SK-N-MC (cell line): ENCODE results near the gene GALNT18.

Experiments used
- EZH2 ChIP-seq: fragments of 200-600 bp; sonication (generic); IDR thresholded peaks from one replicate; pipeline ENCODE4 v1.6.1; 2017; ENCODE audit warnings: antibody characterized with exemption
- FOXP2 ChIP-seq: optimal IDR thresholded peaks from 2 replicates; pipeline ENCODE3; 2011; ENCODE audit warnings: mild to moderate bottlenecking, moderate library complexity; ENCODE audit not compliant: insufficient read depth; ENCODE audit errors: extremely low read length, control extremely low read depth
- POLR2AphosphoS5 ChIP-seq: IDR thresholded peaks from 2 replicates; pipeline ENCODE4 v1.6.1; 2012; ENCODE audit warnings: mild to moderate bottlenecking, low read depth, low read length, borderline replicate concordance

DNA sequence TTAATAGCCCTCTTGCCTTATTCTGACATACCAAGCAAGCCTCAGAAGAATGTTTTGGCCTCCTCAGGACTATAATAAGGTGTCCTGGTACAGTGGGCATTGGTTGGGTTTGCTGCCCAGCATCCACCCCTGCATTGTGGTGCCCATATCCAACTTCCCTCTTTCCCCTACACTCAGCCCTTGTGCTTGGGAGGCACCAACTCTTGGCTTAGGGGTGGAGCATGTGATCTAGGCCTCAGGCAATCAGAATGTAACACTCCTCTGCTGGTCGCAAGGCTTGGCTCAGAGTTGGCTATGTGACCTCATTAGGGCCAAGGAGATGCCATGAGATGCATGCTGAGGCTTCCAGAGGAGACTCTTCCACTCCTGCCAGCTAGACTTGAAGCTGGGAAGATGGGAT lies 391.7 kb downstream of the GALNT18 start:
- TF ChIP-seq EZH2 (no peak), POLR2AphosphoS5 (no peak), FOXP2 (no peak)
